SW 1271 (cell line): ENCODE data around the gene DPY30.

Experiments used
- DNase-seq, 2 experiments: peaks; one replicate each; lab custom pipeline; 2025; lab: John Stamatoyannopoulos, UW

The DPY30 gene

DNA sequence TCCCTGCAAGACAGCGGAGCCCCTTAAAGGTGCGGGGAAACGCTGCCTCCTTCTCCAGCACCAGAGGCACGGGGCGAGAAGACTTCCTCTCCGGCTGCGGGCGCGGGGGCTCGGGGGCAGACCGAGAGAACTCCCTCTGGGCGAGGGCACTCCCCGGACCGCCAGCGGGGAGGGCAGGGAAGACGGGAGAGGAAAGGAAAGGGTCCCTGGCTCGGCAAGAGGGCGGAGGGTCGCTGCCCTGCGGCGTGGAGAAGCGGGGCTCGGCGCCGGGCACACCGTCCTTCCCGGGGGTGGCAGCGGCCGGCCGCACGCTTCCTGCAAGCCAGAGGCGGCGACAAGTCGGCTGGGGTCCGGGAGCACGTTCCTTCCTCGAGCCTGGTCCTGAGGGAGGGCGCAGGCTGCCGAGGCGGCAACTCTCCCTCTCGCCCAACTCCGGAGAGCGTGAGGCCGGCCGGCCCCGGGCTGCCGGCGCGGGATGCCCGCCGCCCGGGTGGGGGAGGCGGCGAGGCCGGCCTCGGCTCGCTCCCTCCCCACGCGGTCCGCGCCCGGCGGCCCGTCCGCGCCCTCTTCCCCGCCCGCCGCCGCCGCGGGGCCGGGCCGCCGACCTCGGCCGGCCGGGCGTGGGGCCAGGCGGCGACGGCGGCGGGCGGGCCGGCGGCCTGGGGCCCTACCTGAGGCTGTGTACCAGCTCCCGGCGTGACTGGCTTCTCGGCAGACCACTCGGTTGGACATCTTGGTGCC, 29.9 kb downstream of the DPY30 start:
- peak in 1 of 2 experiments; percentile 30 for DNase-seq

DNA sequence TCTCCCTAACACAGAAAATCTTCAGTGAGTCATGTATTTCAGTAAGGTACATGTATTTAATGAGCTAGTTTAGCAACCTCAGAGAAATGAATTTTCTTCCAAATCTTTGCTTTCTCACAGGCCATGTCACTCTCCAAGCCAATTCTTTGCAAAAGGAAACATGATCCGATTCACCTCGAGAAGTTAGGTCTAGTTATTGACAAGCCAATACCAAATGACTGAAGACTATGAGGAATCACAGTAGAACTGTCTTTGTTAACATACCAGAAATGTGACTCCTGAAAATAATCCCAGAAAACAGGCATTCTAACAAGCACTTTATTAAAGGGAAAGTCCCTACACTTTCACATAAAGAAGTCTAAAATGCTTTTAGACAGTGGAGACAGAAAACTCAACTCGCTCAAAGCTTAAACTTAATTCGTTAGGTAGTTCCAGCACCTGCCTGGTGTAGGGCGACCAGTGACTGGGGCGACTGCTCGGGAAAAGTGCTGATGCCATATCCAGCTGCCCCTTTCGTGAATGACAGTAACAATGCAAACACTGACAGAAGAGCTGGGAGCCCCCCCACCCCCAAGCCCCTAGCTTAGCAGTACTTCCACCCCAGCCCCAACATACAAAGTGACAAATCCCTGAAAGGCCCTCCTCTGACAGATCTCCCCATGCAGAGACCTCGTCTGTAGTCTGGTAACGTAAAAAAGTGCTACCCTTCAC, 30.6 kb downstream of the DPY30 start:
- peak in 1 of 2 experiments; percentile 38 for DNase-seq

DNA sequence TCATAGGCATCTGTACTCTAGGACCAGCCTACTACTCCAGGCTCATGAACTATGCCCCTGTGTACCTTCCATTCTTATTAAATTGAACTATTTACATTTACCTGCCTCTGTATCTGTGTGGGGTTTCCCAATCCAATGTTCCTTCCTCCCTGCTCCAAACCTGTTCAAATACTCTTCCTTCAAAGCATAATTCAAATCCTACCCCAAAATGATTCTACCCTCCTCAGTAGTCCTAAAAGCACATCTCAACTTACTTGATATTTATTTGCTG, 32.5 kb downstream of the DPY30 start:
- no peak for DNase-seq

DNA sequence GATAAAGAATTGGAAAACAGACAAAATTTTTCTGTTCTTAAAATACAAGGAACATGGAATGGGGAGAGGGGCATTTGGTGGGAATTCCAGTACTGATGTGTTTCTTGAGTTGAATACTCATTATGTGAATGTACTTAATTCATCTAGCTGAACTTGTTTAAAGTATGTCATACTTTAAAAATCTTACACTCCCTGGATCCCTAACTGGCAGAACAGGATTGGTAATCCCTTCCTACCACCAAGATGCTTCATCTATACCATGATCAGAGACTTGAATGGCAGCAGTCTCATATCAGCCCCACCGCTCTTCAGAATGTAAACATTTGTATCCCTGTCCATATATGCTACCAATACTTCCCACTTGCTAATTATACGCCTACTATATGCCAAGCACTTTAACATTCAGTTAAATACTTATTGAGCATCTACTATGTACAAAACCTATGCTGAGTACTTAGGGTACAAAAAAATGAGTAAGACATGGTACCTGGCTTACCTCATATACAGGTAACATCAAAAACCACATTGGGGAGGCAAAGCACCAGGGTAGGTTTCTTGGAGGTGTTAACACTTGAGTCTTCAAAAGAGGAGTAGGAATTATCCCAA, 34.1 kb downstream of the DPY30 start:
- no peak for DNase-seq

DNA sequence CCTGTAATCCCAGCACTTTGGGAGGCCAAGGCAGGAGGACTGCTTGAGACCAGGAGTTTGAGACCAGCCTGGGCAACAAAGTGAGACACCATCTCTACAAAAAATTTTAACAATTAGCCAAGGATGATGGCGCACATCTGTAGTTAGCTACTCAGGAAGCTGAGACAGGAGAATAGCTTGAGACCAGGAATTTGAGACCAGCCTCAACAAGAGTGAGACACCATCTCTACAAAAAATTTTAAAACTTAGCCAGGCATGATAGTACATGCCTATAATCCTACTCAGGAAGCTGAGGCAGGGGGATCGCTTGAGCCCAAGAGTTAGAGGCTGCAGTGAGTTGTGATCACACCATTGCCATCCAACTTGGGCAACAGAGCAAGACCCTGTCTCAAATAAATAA, 35.8 kb downstream of the DPY30 start:
- DNase-seq, result no peak

DNA sequence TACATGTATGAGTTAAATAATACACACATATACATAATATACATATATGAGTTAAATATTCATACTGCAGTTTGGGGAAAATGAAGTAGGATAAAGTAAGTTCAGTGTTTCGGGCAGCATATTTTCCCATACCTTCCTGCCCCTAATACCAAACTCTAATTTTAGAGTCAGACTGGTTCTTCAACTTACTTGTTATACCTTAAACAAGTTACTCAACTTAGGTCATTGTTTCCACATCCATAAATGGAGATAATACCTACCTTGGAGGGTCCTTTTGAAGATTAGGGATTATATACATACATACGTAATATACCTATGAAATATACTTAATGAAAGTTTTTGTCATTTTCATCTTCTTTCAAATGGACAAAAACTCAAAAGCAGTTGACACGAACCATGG, 37.2 kb downstream of the DPY30 start:
- DNase-seq, result no peak

DNA sequence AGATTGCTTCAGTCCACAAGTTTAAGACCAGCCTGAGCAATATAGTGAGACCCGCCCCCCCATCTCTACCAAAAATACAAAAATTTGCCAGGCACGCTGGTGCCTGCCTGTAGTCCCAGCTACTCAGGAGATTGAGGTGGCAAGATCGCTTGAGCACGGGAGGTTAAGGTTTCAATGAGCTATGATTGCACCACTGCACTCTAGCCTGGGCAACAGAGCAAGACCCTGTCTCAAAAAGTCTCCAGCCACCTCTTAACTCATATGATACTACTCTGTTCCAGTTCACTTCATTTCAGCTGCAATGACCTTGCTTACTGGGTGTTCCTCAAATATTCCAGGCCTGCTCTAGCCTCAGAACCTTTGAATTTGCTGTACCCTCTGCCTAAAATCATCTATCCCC, 40.2 kb downstream of the DPY30 start:
- DNase-seq, result no peak

DNA sequence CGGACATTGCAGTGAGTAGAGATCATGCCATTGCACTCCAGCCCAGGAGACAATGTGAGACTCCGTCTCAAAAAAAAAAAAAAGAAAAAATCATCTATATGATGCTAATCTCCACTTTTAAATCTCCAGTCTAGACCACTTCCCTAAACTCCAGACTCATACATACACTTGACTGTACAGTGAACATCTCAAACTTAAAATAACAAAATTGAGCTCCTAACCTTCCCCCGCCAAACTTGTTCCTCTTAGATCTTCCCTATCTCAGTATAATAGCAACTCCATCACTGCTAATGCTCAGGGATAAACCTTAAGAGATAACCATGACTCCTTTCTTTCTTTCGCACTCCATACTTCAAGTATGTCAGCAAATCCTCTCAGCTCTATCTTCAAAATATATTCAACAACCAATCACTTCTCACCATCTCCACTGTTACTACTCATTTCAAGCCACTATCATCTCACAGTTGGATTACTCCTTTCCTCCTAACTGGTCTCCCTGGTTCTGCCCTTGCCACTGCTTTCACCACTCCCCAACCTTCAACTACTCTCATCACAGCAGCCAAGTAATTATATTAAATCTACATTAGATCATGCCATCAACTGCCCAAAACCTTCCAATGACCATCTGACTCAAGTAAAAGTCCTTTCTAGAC, 40.7 kb downstream of the DPY30 start:
- no peak for DNase-seq

DNA sequence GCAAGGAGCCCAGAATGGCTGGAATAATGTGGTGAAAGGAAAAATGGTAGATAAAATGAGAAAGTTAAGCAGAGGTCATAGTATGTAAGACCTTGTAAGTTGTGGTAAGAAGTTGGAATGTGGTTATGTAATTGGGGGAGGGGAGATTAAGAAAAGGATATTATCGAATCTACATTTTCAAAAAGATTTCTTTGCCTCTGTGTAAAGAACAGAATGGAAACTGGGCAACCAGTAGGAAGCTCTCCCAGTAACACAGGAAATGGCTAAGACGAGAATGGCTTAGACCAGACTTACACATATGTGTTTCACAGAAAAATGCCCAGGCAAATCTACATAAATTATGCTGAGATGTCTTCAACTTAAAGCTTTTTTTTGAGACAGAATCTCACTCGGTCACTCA, 42.0 kb downstream of the DPY30 start:
- no peak for DNase-seq

DNA sequence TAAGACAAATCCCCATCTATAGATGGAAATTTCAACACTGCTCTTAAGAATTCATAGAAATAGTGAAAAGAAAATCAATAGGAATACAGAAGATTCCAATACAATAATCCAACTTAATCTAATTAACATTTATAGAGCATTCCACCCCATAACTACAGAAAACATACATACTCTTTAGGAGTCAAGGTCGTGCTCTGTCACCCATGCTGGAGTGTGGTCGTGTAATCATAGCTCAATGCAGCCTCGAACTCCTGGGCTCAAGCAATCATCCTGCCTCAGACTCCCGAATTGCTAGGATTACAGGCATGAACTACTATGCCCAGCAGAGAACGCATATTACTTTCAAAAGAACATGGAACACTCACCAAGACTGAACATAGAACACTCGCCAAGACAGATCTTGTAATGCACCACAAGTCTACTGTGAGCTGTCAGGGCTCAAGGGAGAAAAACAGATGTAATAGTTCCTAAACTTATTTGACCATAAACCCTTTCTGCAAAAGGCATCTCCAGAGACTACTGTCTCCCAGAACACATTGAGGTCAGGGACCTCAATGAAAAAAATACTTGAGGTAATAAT, 42.9 kb downstream of the DPY30 start:
- no peak for DNase-seq

DNA sequence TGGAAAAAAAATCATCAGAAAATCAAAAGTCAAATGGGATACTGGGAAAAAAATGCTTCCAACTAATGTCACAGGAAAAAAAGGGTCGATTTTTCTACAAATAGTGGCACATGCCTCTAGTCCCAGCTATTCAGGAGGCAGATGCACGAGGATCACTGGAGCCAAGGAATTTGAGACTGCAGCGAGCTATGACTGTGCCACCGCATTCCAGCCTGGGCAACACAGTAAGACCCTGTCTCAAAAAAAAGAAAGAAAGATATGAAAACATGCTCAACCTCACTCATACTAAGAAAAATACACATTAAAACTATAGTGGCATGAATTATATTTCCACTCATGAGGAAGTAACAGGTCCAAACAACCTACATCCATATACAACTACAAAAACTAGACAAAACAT, 46.7 kb downstream of the DPY30 start:
- no peak for DNase-seq

DNA sequence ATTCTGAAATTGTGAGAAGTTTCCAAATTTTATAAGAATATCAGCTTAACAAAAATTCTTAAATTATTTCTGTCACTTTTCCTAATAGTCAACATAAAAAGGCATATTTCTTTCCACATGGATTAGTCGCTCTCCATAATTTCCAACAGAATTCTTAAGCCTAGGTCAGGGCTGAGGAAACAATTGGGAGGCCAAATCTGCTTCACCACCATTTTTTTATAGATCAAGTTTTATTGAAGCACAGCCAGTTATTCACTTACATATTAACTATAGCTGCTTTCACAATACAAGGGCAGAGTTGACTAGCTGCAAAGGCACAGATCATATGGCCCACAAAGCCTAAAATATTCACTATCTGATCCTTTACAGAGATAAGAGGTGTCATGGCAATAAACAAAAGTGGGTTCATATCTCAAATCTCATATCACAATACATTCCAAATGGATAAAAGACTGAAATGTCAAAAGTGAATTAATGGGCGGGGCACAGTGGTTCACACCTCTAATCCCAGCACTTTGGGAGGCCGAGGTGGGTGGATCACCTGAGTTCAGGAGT, 47.5 kb downstream of the DPY30 start:
- DNase-seq, result no peak

DNA sequence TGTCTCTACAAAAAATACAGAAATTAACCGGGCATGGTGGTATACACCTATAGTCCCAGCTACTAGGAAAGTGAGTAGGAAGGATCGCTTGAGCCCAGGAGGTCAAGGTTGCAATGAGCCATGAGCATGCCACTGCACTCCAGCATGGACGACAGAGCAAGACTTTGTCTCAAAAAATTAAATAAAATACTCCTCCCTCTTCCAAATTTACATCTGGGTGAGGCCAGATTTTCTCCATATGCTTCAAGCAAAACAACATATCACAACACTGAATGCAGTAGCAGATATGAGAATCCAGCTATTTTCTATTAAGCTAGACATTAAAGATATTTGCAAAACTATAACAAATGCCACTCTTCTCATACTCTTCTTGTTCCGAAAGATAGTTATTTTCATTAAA, 49.7 kb downstream of the DPY30 start:
- DNase-seq, result no peak

DNA sequence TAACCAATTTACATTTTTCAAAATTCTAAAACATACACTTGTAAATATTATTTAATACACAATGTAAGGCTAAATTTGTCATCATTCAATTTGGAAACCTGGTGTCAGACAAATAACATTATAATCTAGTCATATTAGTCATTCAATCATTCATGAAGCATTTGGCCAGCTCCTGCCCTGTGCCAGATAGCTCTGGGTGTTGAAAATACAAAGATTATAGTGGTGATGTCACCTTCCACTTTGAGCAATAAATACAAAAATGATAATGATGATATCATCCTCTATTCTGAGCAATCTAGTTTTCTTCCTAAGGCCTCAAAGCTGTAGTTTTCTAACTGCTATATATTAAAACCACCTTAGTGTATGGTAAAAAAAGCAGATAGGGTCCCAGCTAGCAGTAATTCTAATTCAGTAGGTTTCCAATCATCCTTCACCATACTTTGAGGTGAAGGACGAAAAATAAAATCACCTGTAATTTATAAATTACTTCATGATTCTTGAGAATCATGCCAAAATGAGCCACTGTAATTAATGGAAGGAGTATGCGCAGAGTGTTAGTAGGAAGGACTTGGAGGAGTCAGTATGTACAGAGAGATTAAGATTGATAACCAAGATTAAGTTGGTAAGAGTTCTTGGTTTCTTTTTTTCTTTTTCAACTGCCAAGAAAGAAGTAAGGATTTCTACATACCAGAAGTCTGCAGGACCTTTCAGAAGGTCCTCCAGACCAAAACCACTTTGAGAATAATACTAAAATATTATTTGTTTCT, 52.0 kb downstream of the DPY30 start:
- DNase-seq, result no peak

DNA sequence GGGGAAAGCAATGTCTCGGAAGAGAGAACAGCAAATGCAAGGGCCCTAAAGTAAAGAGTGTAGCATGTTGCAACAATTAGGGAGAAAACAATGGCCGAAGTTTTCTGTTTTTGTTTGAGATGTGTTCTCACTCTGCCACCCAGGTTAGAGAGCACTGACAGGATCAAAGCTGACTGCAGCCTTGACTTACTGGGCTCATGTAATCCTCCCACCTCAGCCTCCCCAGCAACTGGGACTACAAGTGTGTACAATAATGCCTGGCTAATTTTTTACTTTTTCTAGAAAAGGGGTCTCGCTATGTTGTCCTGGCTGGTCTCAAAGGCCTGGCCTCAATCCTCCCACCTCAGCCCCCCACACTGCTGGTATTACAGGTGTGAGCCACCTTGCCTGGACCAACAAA, 52.7 kb downstream of the DPY30 start:
- no peak for DNase-seq

DNA sequence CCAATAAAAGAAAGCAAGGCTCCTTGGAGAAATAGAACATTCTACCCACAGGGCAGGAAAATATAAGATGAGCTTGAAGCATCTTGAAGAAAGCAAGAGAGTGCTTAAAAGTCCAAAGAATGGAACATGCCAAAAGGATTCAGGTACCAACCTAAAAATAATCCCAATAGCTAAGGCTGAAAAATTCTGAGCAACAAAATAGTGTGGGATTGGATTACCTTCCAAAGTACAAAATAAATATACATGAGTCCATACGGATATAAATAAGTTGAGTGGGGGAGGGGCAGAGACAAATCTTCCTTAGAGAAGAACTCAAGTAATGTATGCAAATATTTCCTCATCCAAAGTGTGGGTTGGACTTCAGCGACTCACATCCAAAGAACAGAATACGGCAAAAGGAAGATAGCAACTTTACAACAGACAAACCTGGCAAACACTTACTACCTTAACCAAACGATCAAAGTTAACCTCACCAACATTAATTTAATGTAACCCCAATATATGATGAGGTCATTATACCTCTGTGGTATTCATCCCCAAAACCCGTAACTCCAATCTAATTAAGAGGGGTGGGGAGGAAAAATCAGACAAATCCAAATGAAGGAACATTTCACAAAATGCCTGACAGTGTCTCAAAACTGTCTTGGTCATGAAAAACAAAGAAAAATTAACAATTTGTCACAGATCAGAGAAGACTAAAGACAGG, 55.7 kb downstream of the DPY30 start:
- DNase-seq, result no peak

DNA sequence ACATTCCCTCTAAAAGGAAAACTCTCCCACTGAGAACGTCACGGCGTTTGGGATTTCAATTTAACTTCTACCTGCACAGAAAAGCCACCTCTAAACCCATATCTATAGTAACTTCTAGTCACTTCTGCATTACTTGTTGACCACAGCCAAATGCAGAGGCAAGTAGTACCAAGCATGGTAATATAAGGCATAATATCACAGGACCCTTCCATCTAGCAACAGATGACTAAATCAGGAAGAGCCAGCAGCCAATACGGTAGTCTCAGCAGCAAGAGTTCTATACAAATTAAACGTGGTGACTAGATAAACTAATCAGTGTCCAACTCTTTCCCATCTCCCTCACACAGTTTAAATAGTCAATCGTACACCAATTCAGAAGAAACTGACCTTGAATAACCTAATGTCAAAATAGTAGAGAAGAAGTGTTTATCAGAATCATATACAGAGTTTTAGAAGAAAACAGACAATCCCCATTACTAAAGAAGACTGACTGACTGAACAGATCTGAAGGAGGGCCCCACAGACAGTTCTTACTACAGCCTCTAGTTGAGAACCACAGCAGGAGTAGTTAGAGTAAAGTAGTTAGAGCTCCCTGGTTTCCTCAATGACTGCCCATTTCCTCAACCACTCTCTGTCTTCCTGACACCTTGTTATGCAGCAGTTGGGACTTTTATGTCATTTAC, 58.8 kb downstream of the DPY30 start:
- peak in 1 of 2 experiments; percentile 76 for DNase-seq

DNA sequence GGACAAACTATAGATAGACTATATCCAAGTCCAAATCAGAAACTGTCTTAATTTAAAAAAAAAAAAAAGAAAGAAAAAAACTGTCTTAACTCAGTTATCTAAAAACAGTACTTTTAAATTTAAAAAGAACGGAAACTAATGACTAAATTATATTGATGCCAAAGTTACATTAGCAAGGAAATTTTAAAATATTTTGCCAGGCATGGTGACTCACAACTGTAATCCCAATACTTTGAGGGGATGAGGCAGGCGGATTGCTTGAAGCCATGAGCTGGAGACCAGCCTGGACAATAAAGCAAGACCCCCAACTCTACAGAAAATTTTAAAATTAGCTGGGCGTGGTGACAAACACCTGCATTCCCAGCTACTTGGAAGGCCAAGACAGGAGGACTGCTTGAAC, 59.6 kb downstream of the DPY30 start:
- no peak for DNase-seq

DNA sequence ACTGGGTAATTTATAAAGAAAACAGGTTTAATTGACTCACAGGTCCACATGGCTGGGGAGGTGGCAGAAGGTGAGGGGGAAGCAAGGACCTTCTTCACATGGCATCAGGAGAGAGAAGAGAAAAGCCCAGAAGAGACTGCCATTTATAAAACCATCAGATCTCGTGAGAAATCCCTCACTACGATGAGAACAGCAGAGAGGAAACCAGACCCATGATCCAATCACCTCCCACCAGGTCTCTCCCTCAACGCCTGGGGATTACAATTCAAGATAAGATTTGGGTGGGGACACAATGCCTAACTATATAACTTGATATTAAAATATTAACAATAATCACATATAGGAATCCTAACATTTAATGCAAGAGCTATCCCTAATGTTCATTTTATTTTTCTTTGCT, 60.6 kb downstream of the DPY30 start:
- DNase-seq, result no peak

DNA sequence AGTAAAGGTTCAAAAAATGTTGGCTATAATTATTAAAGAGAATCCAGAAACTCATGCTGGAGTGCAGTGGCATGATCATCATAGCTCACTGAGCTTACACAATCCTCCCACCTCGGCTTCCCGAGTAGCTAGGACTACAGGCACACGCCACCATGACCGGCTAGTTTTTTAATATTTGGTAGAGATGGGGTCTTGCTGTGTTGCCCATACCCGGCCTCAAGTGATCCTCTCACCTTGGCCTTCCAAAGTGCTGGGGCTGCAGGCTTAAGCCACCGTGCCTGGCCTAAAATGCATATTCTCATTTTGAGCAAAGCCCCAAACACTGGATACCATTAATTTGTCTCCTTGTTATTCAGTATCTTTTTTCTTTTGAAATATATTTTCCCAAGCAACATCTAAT, 61.2 kb downstream of the DPY30 start:
- DNase-seq, result no peak
